LoVo (cell line): ENCODE measurements around the gene FXR2.
A peak's percentile ranks its signal among the peaks of the same experiment; 100 is the strongest.

Source experiments
- DNase-seq: peaks from one replicate; pipeline ENCODE4 v3.0.0-alpha.2; 2016; ENCODE audit warnings: low spot score

The FXR2 gene

DNA sequence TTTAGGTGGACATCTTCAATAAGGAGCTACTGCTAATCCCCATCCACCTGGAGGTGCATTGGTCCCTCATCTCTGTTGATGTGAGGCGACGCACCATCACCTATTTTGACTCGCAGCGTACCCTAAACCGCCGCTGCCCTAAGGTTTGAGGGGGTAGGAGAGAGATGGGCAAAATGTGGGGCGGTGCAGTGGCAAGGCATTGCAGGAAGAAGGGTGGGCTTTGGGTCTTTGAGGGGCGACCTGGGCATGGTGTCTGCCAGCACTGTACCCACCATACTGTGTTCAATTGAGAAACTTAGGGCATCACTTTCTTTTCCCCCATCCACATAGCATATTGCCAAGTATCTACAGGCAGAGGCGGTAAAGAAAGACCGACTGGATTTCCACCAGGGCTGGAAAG is 44.3 kb downstream of the FXR2 start:
- DNase-seq = no peak

DNA sequence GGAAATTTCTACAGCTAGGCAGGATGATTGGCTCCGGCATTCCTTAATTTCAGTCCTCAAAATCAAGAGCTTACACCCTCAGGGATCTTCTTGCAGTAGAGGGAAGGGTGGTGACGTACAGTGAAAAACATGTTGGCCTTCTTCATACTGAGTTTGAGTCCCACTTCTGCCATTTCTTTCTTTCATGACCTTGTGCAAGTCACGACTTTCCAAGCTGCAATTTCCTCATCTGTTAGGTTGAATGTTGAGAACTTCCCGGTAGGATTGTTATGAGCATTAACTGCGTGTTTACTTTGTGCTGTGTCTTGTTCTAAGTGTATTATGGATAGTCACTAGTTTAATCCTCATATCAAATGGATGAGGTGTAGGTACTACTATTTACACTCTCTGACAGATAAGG is 45.1 kb downstream of the FXR2 start:
- no peak for DNase-seq

DNA sequence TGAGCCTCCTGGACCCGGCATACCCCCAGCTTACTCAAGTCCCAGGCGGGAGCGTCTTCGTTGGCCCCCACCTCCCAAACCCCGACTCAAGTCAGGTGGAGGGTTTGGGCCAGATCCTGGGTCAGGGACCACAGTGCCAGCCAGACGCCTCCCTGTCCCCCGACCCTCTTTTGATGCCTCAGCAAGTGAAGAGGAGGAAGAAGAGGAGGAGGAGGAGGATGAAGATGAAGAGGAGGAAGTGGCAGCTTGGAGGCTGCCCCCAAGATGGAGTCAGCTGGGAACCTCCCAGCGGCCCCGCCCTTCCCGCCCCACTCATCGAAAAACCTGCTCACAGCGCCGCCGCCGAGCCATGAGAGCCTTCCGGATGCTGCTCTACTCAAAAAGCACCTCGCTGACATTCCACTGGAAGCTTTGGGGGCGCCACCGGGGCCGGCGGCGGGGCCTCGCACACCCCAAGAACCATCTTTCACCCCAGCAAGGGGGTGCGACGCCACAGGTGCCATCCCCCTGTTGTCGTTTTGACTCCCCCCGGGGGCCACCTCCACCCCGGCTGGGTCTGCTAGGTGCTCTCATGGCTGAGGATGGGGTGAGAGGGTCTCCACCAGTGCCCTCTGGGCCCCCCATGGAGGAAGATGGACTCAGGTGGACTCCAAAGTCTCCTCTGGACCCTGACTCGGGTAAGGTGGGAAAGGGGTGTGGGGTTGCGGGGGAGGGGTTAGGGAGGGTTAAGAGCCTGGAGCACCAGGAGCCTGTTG is 51.4 kb downstream of the FXR2 start:
- DNase-seq = no peak

DNA sequence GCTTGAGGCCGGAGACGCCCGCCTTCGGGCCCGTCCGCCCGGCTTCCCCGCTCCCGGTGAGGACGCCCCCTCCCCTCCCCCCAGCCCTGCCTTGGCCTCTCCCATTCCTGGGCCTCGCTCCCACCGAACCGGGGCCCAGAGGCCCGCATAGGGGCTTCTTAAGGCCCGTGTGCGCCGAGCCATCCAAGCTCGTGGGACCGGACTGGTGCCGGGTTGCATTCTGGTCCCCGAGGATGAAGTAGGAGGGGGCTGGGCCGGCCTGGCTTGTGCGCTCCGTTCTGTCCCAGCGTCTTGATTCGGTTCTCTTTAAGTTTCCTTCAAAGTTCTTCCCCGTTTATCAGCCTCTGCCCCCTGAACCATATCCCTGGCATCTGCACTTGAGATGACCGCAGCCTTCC is 52.5 kb downstream of the FXR2 start:
- DNase-seq = no peak

DNA sequence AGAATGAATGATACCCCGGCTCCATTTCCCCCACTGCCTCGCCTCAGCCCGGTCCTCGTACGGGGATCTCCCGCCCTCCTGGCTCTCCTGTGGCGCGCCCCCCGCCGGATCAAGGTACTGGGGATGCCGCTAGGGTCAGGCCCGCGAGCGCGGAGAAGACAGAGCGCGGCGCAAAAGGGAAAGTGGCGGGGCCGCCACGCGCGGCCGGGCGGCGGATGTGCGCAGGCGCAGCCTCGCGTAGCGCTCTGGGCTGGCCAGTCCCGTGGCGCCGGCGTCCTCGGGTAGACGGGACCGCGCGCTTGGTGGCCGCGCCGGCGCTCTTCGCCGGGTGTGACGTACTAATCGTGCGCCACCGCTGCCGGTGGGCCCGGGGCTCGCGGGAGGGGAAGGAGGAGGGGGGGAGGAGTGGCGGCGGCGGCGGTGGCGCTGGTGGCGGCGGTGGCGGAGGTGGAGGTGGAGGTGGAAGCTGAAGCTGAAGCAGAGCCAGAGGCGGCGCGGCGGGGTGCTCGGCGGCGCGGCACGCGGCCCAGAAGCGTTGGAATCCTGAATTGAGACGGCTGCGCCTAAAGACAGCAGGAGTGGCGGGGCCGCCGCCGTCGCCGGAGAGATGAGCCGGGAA is 53.0 kb downstream of the FXR2 start, which contains the start of gene SENP3:
SENP3 (plus strand) TSS at position 331 of the 619 bp plus-strand sequence. CDS start 1,158 bp downstream, outside the sequence.
- DNase-seq = peak; percentile 93

DNA sequence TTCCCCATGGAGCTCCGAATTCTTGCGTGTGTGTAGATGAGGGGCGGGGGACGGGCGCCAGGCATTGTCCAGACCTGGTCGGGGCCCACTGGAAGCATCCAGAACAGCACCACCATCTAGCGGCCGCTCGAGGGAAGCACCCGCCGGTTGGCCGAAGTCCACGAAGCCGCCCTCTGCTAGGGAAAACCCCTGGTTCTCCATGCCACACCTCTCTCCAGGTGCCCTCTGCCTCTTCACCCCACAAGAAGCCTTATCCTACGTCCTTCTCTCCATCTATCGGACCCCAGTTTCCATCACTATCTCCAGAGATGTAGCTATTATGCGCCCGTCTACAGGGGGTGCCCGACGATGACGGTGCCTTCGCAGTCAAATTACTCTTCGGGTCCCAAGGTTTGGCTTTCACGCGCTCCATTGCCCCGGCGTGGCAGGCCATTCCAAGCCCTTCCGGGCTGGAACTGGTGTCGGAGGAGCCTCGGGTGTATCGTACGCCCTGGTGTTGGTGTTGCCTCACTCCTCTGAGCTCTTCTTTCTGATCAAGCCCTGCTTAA is 53.6 kb downstream of the FXR2 start:
- DNase-seq = peak; percentile 91

DNA sequence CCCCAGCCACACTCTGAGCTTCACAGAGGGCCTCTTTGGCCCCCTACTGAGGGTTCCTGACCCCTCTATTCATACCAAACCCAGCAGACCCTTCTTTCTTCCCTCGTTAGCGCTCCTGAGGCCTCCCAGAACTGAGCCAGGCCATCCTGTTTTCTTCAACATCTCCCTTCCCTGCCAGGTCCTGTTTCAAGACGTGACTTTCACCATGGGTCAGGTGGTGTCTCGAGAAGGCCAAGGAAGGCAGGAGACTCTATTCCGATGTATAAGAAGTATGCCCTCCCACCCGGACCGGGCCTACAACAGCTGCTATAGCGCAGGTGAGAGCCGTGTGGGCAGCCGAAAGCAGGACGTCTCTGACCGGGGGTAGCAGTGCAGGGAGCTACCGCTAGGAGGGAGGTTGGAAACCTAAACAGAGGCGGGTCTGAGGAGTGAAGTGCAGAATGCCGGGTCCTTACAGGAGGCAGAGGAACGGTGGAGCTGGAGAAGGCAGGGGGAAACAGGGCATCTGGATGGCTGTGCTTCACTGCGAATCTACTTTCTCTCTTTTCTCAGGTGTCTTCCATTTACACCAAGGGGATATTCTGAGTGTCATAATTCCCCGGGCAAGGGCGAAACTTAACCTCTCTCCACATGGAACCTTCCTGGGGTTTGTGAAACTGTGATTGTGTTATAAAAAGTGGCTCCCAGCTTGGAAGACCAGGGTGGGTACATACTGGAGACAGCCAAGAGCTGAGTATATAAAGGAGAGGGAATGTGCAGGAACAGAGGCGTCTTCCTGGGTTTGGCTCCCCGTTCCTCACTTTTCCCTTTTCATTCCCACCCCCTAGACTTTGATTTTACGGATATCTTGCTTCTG is 54.3 kb downstream of the FXR2 start:
- DNase-seq = no peak

DNA sequence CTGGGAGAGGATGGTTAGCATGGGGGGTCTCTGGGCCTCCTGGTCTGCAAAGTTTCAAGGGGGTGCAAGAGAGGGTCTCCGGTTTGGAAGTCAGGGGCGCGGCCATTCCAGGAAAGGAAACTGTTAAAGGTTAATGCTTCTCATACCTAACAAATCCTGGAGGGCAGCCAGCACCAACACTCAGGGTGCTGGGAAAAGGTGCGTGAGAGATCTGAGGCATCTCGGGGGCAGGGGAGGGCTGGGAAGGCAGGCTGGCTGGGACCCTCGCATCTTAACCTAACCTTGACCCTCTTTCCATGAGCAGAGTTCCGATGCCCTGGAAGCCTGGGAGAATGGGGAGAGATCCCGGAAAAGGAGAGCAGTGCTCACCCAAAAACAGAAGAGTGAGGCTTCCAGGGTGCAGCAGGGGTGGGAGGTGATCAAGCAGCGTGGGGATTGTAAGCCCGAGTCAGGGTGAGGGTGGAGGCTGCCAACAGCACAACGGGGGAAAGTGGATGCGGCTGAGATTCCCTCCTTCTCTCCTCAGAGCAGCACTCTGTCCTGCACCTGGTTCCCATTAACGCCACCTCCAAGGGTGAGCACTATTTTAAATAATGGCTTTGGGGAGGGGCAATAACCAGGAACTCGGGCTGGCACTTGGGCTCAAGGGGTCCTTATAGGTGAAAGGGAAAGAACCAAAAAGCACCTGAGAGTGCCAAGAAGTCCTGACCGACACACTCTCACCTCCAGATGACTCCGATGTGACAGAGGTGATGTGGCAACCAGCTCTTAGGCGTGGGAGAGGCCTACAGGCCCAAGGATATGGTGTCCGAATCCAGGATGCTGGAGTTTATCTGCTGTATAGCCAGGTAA is 55.2 kb downstream of the FXR2 start:
- no peak for DNase-seq

DNA sequence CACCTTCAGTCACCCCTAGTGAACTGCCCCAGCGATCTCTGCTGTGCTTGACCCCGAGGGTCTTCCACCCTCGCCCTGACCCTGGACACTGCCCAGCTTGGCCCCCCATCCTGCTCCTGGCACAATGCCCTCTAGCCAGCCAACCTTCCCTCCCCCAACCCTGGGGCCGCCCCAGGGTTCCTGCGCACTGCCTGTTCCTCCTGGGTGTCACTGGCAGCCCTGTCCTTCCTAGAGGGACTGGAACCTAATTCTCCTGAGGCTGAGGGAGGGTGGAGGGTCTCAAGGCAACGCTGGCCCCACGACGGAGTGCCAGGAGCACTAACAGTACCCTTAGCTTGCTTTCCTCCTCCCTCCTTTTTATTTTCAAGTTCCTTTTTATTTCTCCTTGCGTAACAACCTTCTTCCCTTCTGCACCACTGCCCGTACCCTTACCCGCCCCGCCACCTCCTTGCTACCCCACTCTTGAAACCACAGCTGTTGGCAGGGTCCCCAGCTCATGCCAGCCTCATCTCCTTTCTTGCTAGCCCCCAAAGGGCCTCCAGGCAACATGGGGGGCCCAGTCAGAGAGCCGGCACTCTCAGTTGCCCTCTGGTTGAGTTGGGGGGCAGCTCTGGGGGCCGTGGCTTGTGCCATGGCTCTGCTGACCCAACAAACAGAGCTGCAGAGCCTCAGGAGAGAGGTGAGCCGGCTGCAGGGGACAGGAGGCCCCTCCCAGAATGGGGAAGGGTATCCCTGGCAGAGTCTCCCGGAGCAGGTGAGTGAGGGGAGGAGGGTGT is 56.0 kb downstream of the FXR2 start, which contains the start of gene TNFSF13:
TNFSF13 (plus strand) TSS at position 207 of the 776 bp plus-strand sequence; CDS start at position 497, 290 bp downstream.
- DNase-seq = no peak

DNA sequence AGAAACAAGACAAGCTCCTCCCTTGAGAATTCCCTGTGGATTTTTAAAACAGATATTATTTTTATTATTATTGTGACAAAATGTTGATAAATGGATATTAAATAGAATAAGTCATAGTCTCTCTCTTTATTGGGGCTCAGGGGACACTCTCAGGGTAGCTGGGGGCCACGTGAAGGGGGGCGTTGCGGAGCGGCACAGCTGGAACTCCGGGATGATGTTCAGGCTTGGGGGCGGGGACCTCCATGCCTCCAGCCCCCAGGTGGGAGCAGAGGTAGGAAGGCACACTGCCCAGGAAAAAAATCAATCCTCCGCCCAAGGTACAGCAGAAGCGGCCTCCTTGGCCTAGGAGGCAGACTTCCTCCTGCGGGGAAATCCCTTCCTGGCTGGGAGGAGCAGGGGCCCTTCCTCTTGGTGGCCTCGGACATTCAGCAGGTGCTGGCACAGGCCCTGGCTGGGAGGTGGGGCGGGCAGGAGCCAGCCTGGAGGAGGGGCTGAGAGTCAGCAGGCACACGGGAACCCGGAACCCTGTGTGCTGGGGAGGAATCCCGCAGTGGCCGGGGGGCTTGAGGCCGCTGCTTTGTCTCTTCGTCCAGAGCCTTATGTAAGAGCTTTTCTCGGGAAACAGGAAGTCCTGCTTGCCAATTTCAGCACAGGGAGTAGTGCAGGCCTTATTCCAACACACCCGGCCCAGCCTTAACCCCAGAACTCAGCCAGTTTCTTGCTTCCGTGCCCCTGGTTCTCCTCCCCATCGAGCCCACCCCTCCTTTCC is 56.7 kb downstream of the FXR2 start:
- DNase-seq = peak; percentile 42

DNA sequence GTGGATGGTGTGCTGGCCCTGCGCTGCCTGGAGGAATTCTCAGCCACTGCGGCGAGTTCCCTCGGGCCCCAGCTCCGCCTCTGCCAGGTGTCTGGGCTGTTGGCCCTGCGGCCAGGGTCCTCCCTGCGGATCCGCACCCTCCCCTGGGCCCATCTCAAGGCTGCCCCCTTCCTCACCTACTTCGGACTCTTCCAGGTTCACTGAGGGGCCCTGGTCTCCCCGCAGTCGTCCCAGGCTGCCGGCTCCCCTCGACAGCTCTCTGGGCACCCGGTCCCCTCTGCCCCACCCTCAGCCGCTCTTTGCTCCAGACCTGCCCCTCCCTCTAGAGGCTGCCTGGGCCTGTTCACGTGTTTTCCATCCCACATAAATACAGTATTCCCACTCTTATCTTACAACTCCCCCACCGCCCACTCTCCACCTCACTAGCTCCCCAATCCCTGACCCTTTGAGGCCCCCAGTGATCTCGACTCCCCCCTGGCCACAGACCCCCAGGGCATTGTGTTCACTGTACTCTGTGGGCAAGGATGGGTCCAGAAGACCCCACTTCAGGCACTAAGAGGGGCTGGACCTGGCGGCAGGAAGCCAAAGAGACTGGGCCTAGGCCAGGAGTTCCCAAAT is 57.4 kb downstream of the FXR2 start:
- no peak for DNase-seq

DNA sequence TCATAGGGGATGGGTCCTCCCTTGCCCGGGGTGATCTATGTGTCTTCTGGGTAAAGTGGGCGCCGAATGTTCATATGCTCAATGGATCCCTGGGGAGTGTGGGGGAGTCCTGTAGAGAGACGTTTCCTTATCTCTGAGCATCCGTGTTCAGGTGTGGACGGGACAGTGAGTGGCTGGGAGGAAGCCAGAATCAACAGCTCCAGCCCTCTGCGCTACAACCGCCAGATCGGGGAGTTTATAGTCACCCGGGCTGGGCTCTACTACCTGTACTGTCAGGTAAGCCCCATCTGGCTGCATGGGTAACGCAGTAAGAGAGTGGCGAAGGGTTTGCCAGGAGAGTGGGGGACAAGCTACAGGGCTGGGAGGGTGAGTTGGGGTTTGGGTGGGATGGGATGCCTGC is 58.1 kb downstream of the FXR2 start:
- DNase-seq = no peak

DNA sequence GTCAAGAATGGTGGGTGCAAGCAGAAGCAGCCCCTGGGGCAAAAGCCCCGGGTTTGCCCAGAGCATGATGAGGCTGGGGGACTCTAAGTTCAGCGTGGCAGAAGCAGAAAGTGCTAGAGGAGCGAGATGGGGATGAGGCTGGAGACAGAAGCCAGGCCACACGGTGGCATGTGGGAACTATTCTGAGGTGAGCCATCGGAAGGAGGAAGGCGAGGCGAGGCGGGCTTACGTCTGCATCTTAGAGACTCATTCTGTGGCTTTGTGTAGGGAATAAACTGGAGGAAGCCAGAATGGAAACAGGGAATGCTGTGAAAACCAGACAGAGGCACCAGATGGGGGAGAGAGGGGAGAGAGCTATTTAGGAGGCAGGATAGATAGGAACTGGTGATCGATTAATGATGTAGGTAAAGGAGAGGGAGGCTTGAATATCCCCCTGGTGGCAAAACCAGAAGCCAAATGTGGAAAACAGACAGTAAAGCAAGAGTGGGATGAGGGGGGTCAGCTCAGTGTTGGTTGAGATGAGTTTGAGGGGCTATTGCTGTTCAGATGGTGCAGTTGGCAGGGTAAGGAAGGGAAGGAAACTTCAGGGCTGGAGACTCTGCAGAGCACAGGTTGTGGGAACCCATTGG is 59.3 kb downstream of the FXR2 start:
- DNase-seq = no peak

DNA sequence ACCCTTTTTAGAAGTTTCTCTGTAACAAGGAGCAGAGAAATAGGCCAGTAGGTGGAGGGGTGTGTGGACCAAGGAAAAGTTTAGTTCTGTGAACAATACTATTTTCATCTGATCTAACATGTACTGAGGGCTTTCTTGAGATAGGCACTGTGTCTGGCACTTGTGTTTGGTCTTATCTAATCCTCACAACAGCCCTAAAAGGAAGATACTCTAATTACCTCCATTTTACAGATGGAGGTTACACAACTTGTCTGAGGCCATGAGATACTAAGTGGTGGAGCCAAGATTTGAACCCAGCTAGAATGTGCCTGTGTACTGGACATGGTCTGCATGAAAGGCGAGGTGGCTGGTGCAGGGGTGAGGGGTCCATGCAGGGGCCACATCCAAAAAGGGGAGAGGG is 61.3 kb downstream of the FXR2 start:
- no peak for DNase-seq

DNA sequence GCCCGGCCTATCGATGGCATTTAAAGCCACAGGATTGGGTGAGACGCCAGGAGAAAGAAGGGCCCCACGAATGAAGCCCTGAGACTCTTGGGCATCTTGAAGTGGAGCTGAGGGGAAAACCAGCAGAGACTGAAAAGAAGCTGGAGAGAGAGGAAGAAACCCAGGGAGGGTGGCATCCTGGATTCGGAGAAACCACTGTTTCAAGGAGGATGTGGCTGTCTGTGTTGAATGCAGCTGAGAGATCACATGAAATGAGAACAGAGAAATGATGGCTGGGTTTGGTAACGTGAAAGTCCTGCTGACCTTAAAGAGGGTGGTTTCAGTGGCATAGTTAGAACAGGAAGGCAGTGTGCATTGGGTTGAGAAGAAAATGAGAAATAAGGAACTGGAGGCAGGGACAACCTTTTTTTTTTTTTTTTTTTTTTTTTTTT is 62.1 kb downstream of the FXR2 start:
- DNase-seq = no peak

DNA sequence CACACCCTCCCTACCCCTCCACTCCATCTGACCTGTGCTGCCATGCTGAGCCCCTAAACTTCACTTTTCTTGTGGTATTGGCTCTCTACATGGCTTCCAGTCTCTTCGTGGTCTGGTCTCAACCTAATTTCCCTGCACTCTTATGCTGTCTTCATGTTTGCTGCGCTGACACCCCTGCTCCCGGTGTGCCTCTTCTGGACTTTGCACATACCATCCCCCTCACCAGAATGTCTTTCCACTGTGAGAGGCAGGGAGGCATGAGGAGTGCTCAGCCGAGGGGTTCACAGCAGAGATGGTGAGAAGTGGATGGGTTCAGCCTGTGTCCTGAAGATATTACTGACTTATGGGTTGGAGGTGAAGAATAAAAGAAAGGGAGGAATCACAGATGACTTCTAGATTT is 63.3 kb downstream of the FXR2 start:
- no peak for DNase-seq

DNA sequence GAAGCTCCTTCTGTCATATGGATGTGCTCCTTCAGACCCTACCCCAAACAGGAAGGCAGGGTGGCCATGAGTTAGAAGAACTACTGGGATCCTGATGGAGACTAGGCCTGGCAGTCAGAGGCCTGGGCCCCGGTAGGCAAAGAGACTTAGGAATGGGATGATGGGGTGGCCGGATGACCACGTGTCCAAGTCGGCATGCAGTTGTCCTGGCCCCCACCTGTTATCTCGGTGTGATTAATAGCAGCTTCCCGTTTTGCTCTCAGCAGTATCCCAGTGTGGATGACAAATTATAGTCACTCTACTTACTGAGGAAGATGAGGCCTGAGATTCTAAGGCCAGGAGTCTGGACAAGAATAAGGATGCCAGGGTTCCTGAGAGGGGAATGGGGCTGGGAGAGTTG is 64.4 kb downstream of the FXR2 start:
- DNase-seq = no peak

DNA sequence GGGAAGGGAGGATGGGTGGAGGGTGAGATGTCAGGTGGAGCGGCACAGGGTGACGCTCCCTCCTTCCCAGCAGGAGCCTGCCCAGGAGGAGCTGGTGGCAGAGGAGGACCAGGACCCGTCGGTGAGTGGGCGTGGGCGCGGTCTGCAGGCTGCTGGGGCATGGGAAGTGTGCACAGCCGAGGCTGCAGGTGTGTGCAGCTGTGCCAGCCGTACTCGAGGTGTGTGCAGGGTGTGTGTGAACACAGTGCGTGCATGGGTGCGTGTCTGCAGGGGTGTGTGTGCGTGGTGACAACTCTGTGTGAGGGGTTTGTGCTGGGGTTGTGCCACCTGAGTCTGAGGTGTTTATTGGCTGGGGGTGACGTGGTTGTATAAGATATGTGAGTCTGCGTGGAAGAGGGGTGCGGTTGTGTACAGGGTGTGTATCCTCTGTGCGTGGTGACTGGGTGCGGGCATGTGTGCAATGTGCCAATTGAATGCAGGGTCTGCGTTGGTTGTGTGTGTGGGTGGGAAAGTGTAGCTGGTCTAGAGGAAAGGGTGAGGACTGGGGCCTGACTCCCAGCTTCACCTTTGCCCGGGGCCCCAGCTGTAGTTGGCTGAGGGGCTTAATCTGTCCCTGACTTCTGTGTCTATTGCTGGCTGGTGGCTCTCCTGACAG is 65.2 kb downstream of the FXR2 start:
- DNase-seq = no peak
